Astrocyte of the spinal cord (primary cell): ENCODE measurements around the gene NPAS4.
"Not testable (repeated sequence)": the region's sequence is repeated elsewhere in the genome, so short reads cannot be mapped to it uniquely, and the experiment has no call there.

ENCODE experiments used
- DNase-seq: peaks from one replicate; pipeline ENCODE4 v3.0.0; 2011; ENCODE audit warnings: low read depth, low spot score
- H3K4me3 ChIP-seq: 2 replicates; pipeline ENCODE4 v1.5.1; 2011; ENCODE audit warnings: low read depth, mild to moderate bottlenecking, low read length, moderate library complexity
- in situ Hi-C: cut with HindIII; loops from 2 replicates; pipeline ENCODE4 v1.10.0; 2017; ENCODE audit warnings: low sequenced_read_pairs
- TF ChIP-seq, protein P1 (sequence below): IDR thresholded peaks from 2 replicates; pipeline ENCODE4 v1.5.1; 2012; ENCODE audit warnings: low read depth, mild to moderate bottlenecking, low read length, inconsistent platforms

The NPAS4 gene

DNA sequence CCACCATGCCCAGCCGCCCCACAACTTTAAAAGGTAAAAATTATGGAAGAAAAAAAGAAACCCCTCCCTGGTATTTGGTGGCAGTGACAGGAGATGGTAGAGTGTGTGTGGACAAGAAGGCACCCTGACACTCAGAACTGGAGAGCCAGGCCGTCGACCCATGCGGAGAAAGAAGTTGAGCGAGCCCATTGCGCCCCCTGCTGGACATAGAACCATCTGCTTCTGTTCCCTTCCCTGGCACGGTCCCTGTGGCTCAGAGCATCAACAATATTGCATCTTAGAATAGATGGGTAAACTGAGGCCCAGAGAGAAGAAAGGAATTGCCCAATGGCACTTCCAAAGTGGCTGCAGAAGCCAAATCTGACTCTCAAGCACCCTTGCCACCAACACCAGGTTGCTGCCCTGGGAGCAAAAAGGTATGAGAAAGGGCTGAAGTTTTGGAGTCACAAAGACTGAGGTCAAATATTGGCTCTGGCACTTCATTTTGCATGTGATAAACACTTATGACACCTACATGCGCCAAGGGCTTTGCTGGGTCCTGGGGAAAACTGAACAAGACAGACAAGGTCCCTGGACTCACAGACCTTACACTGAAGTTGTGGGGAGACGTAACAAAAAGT lies 9.3 kb downstream of the NPAS4 start:
- DNase-seq = peak; percentile 62
- TF ChIP-seq, protein P1, sequence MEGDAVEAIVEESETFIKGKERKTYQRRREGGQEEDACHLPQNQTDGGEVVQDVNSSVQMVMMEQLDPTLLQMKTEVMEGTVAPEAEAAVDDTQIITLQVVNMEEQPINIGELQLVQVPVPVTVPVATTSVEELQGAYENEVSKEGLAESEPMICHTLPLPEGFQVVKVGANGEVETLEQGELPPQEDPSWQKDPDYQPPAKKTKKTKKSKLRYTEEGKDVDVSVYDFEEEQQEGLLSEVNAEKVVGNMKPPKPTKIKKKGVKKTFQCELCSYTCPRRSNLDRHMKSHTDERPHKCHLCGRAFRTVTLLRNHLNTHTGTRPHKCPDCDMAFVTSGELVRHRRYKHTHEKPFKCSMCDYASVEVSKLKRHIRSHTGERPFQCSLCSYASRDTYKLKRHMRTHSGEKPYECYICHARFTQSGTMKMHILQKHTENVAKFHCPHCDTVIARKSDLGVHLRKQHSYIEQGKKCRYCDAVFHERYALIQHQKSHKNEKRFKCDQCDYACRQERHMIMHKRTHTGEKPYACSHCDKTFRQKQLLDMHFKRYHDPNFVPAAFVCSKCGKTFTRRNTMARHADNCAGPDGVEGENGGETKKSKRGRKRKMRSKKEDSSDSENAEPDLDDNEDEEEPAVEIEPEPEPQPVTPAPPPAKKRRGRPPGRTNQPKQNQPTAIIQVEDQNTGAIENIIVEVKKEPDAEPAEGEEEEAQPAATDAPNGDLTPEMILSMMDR = peak; percentile 81
- no peak overlapping the region for H3K4me3 ChIP-seq
- in situ Hi-C loops = no loop called here

DNA sequence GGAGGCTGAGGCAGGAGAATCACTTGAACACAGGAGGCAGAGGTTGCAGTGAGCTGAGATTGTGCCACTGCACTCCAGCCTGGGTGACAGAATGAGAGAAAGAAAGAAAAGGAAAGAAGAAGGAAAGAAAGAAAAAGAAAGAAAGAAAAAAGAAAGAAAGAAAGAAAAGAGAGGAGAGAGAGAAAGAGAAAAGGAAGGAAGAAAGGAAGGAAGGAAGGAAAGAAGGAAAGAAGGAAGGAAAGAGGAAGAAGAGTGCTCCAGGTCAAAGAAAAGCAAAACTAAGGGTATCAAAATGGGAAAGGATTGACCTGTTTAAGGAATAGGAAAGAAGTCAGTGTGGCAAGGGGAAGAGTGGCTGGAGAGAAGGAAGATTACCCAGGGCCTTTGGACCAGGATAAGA lies 10.5 kb downstream of the NPAS4 start:
- DNase-seq, H3K4me3 ChIP-seq, in situ Hi-C loops: not testable (repeated sequence)

DNA sequence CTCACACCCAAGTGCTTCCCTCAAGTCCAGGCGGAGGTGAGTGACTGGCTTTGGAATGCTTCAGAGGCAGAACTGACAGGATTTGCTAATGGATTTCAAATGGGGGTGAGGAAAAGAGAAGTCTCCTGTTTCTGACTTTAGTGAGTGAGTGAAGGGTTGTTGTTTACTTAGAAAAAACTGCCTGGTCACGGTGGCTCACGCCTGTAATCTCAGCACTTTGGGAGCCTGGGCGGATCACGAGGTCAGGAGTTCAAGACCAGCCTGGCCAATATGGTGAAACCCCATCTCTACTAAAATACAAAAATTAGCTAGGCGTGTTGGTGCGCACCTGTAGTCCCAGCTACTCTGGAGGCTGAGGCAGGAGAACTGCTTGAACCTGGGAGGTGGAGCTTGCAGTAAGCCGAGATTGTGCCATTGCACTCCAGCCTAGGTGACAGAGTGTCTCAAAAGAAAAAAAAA lies 11.1 kb downstream of the NPAS4 start:
- DNase-seq, H3K4me3 ChIP-seq, in situ Hi-C loops: not testable (repeated sequence)

DNA sequence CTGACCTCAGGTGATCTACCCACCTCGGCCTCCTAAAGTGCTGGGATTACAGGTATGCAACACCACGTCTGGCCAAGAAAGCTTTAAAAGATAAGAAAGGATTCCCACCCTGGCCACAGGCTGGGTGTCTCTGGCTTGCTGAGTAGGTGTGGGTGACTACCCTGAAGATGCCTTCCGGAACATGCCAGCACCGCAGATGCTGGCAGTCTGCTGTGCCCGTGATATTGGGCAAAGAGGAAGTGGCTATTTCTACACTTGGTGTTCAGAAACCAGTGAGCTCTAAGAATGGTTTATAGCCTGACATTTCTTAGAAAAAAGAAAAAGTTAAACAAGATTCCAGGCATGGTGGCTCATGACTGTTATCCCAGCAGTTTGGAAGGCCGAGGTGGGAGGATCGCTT lies 11.8 kb downstream of the NPAS4 start:
- TF ChIP-seq, protein P1 = no peak
- in situ Hi-C loops = no loop called here
- no peak overlapping the region for H3K4me3 ChIP-seq
- no peak for DNase-seq

DNA sequence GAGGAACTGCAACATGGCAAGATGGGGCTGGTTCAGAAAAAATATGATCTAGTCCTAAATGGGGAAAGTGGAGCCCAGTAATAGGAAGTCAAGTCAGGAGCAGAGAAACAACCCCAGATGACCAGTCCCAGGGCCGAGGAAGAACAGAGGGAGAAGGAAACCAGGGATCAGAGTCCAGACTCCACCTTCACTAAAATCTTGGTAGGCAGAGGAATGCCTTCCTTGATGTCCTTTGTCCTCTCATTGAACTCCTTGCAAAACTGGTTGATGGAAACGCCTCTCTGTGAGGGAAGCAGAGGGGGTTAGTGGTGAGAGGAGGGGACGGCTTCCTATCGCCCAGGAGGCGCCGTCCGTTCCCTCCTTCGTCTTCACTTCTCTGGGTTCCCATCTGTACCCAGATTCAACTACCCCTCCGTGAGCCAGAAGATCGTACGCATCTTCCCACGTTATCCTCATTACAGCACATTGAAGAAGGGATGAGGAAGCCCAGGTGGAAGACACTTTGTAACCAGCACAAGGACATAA lies 17.2 kb downstream of the NPAS4 start:
- no peak for DNase-seq
- TF ChIP-seq, protein P1 = no peak
- H3K4me3 ChIP-seq = peak overlapping the region; percentile 64
- in situ Hi-C loops = no loop called here

DNA sequence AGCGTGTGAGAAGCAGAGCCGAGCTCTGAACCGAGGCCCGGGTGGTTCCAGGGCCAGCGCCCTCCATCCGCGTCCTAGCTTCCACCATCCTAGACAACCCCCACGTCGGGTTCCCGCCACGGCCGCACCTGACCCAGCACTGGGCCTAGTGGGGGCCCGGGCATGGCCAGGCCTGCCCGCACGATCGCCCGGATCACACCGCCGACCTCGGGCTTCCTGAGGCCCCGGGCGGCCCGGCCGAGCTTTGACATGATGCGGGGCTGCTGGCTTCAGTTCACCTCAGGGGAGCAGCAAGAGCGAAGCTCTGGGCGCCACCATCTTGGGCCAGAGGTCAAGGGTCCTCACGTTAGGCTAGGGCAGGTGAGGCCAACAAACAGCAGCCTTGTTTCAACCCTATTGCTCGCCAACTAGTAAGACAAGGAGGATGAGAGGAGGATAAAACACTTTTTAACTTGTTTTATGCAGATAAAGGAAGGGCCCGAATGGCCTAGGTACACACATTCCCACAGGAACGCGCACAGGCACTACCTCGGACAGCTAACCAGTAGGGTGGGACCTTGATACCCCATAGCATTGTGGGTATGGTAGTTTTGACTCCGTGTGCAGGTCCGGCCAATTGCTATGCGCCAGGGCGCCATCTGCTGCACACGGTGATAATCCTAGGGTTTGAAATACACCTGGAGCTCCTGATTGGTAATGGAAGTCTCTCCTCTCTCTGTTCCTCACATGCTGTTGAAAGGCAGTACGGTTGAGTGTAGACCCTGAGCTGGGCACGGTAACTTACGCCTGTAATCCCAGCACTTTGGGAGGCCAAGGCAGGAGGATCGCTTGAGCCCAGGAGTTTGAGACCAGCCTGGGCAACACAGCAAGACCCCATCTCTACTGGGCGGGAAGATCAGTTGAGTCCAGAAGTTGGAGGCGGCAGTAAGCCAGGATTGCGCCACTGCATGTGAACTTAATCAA lies 17.9 kb downstream of the NPAS4 start, which contains the start of gene MRPL11:
Gene MRPL11, minus strand, starts transcription at position 345 of the 963 bp plus-strand sequence. Its CDS starts 94 bp downstream, at position 251.
- TF ChIP-seq, protein P1 = peak; percentile 81
- DNase-seq = peak; percentile 93
- peak within 1 kb of the TSS; percentile 64 for H3K4me3 ChIP-seq
- in situ Hi-C loops = no loop called here

DNA sequence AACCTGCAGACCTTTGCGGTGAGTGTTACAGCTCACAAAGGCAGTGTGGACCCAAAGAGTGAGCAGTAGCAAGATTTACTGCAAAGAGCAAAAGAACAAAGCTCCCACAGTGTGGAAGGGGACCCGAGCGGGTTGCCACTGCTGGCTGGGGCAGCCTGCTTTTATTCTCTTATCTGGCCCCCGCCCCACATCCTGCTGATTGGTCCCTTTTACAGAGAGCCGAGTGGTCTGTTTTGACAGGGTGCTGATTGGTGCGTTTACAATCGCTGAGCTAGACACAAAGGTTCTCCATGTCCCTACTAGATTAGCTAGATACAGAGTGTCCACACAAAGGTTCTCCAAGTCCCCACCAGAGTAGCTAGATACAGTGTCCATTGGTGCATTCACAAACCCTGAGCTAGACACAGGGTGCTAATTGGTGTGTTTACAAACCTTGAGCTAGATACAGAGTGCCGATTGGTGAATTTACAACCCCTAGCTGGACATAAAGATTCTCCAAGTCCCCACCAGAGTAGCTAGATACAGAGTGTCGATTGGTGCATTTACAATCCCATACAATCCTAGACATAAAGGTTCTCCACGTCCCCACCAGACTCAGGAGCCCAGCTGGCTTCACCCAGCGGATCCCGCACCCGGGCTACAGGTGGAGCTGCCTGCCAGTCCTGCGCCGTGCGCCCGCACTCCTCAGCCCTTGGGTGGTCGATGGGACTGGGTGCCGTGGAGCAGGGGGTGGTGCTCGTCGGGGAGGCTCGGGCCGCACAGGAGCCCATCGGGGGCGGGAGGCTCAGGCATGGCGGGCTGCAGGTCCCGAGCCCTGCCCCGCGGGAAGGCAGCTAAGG lies 19.5 kb downstream of the NPAS4 start:
- in situ Hi-C loops, H3K4me3 ChIP-seq, DNase-seq: not testable (repeated sequence)

DNA sequence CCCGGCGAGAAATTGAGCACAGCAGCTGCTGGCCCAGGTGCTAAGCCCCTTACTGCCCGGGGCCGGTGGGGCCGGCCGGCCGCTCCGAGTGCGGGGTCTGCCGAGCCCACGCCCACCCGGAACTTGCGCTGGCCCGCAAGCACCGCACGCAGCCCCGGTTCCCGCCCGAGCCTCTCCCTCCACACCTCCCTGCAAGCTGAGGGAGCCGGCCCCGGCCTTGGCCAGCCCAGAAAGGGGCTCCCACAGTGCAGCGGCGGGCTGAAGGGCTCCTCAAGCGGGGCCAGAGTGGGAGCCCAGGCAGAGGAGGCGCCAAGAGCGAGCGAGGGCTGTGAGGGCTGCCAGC lies 20.1 kb downstream of the NPAS4 start:
- in situ Hi-C loops, DNase-seq, H3K4me3 ChIP-seq: not testable (repeated sequence)
